Stomach (tissue), 9 donors: ENCODE data around the gene SH3RF2. TPM values are rescaled to one million over a fixed set of nuclear protein-coding genes. Genes with fewer than 3 reads are reported as not detected.

Experiments used
- DNase-seq, 2 donors: peaks; one replicate each; pipeline versions ENCODE4 v3.0.0 to v3.0.0-alpha.2; 2013 to 2019
- H3K27ac ChIP-seq, 5 donors: fragments of 200-600 bp in 4 of 5; sonication (generic) in 4 of 5; one replicate each; pipeline ENCODE4 v1.5.1; 2013 to 2019; ENCODE audit warnings: mild to moderate bottlenecking in 1 of 5, moderate library complexity in 1 of 5
- H3K27me3 ChIP-seq, 3 donors: fragments of 200-600 bp; sonication (generic); one replicate each; pipeline ENCODE4 v1.5.1; 2017 to 2019; ENCODE audit warnings: mixed run types in 1 of 3
- H3K36me3 ChIP-seq, 4 donors: fragments of 200-600 bp; sonication (generic); 1 replicate in 3 of 4; 2 replicates in 1 of 4; pipeline ENCODE4 v1.5.1; 2016 to 2019
- H3K4me1 ChIP-seq, 4 donors: fragments of 200-600 bp; sonication (generic); one replicate each; pipeline ENCODE4 v1.5.1; 2016 to 2019
- H3K4me3 ChIP-seq, 4 donors: fragments of 200-600 bp; sonication (generic) in 3 of 4; one replicate each; pipeline ENCODE4 v1.5.1; 2016 to 2019; ENCODE audit warnings: mild to moderate bottlenecking in 1 of 4
- H3K9me3 ChIP-seq, 4 donors: fragments of 200-600 bp; sonication (generic); one replicate each; pipeline ENCODE4 v1.5.1; 2016 to 2019
- EP300 ChIP-seq: sonication (generic); formaldehyde crosslinking; IDR thresholded peaks from one replicate; pipeline ENCODE4 v1.6.1; 2017; ENCODE audit warnings: antibody characterized with exemption
- POLR2A ChIP-seq, 4 donors: fragments of 450-650 bp; IDR thresholded peaks; one replicate each; pipeline ENCODE4 v1.6.1; 2016; ENCODE audit warnings: antibody characterized with exemption in 4 of 4, control low read depth in 2 of 4, mild to moderate bottlenecking in 1 of 4, moderate library complexity in 1 of 4
- POLR2AphosphoS5 ChIP-seq, 3 donors: sonication (generic); formaldehyde crosslinking; IDR thresholded peaks; one replicate each; pipeline ENCODE4 v1.6.1; 2016; ENCODE audit warnings: antibody characterized with exemption in 3 of 3
- WGBS, 5 donors: extraction: QIAGEN DNeasy Blood & Tissue Kit in 3 of 5; methylation state at CpG; one replicate each; pipeline versions ENCODE4 v1.1.5 to v1.1.7; 2013 to 2018; 5-methylcytosine and 5-hydroxymethylcytosine counted together
- intact Hi-C: fragments of 100-400 bp; cut with DNase I; formaldehyde crosslinking; loops from one replicate; pipeline ENCODE4 v1.15.1; 2023; ENCODE audit warnings: low total_unique reads
- polyA plus RNA-seq, 3 donors: library from polyadenylated mRNA; stranded (reverse); fragments of 200-250 nt; gene quantifications; one replicate each; pipeline ENCODE4 v1.2.3, GENCODE V29; 2013
- total RNA-seq, 5 donors: library from RNA; depleted of rRNA; stranded (reverse); fragments of >200 nt; gene quantifications; one replicate each; pipeline versions ENCODE4 v1.1.0 to v1.2.3, GENCODE V29; 2014 to 2016
- TF ChIP-seq, protein P1 (sequence below), 7 experiments: fragments of 450-650 bp in 4 of 7; fragments of 200-600 bp in 3 of 7; sonication (generic) in 3 of 7; IDR thresholded peaks; one replicate each; pipeline ENCODE4 v1.5.1; 2016 to 2019; ENCODE audit warnings: antibody characterized with exemption in 7 of 7, control low read depth in 2 of 7, mild to moderate bottlenecking in 1 of 7
- donor health status: healthy with polysubstance abuse.
- donor health status: Bipolar disorder and iron deficiency.
- donor health status: healthy.

Gene SH3RF2
- total and polyA plus RNA-seq, 8 donors: 20.8 to 62.0 (median 40.7) TPM

DNA sequence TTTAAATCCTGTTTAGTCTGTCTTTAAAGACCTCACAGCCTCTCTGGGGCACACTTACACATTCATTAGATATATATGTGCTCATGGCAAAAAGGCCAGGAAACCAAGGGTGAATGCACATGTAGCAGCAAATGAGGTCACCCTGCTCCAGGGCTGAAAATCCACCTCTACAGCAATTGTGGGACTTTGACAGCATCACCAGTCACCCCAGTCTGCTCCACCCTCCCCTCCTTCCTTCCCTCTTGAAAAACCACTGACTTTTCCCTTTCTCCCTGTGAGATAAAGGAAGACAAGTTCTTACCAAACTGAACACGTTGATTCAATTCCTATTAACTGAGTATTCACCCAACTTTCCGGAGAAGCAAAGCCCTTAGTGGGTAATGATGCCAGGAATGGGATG is 15.2 kb upstream of the SH3RF2 start:
- no peaks in the 10 kb centered on the region for H3K27me3 ChIP-seq
- 68 to 87% (median 82%) methylated on average over 2 of the region's 2 CpGs for WGBS, 5 donors
- H3K9me3 ChIP-seq: no peaks in the 10 kb centered on the region
- no peak overlapping the region for H3K4me3 ChIP-seq
- intact Hi-C loops: no loop called here
- peaks cover 0 to 9% (median 4%) of the 10 kb centered on the region in 4 donors for H3K4me1 ChIP-seq
- no peak for DNase-seq
- no peak overlapping the region for H3K27ac ChIP-seq
- TF ChIP-seq EP300: no peak
- no peak for TF ChIP-seq POLR2A (IDR thresholded peaks at IDR 0.05)
- TF ChIP-seq, protein P1, sequence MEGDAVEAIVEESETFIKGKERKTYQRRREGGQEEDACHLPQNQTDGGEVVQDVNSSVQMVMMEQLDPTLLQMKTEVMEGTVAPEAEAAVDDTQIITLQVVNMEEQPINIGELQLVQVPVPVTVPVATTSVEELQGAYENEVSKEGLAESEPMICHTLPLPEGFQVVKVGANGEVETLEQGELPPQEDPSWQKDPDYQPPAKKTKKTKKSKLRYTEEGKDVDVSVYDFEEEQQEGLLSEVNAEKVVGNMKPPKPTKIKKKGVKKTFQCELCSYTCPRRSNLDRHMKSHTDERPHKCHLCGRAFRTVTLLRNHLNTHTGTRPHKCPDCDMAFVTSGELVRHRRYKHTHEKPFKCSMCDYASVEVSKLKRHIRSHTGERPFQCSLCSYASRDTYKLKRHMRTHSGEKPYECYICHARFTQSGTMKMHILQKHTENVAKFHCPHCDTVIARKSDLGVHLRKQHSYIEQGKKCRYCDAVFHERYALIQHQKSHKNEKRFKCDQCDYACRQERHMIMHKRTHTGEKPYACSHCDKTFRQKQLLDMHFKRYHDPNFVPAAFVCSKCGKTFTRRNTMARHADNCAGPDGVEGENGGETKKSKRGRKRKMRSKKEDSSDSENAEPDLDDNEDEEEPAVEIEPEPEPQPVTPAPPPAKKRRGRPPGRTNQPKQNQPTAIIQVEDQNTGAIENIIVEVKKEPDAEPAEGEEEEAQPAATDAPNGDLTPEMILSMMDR (IDR thresholded peaks at IDR 0.05): no peak
- no peak for TF ChIP-seq POLR2AphosphoS5 (IDR thresholded peaks at IDR 0.05)
- H3K36me3 ChIP-seq: no peaks in the 10 kb centered on the region

- H3K4me3 ChIP-seq: no peak overlapping the region
- no peaks in the 10 kb centered on the region for H3K36me3 ChIP-seq
- intact Hi-C loops: no loop called here
- H3K9me3 ChIP-seq: no peaks in the 10 kb centered on the region
- TF ChIP-seq POLR2A (IDR thresholded peaks at IDR 0.05): no peak
- TF ChIP-seq, protein P1 (IDR thresholded peaks at IDR 0.05): no peak
- no peak for TF ChIP-seq EP300
- no peak for TF ChIP-seq POLR2AphosphoS5 (IDR thresholded peaks at IDR 0.05)
- no peaks in the 10 kb centered on the region for H3K27me3 ChIP-seq
- H3K4me1 ChIP-seq: peaks cover 0 to 9% (median 4%) of the 10 kb centered on the region in 4 donors
- no peak overlapping the region for H3K27ac ChIP-seq
- 82 to 92% (median 84%) methylated on average over 2 of the region's 2 CpGs for WGBS, 5 donors
- no peak for DNase-seq
Measured at GRCh38 chr5:145922059-145922458, 14.3 kb upstream of the SH3RF2 start.

DNA sequence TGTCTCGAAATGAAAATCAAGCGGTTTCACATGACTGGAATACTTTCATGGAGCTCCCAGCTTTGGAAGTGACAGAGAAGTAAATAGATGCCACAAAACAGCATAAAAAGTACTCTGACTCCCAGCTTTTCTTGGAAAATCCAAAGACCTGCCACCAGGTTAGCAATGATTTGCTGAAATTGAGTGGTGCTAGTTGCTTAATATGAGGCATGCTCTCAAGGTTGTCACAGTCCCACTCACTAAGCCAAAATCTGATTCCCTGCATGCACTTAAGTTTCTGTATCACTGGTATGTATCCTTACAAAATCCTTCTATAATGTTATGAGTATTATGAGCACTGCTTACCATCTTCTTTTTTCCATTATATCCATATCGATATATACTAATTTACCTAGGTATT is 13.0 kb upstream of the SH3RF2 start:
- Histone ChIP-seq H3K4me1 (peaks cover 0 to 9% (median 4%) of the 10 kb centered on the region in 4 donors), H3K9me3 (no peaks in the 10 kb centered on the region), H3K27ac (no peak overlapping the region), H3K27me3 (no peaks in the 10 kb centered on the region), H3K36me3 (no peaks in the 10 kb centered on the region), H3K4me3 (no peak overlapping the region)
- 94 to 98% (median 95%) methylated on average over 3 of the region's 3 CpGs for WGBS, 5 donors
- no peak for DNase-seq
- TF ChIP-seq POLR2A (IDR thresholded peaks at IDR 0.05) (no peak), POLR2AphosphoS5 (IDR thresholded peaks at IDR 0.05) (no peak), EP300 (no peak)
- TF ChIP-seq, protein P1 (IDR thresholded peaks at IDR 0.05): no peak
- intact Hi-C loops: no loop called here

GRCh38 chr5:145924849-145925248 is 11.5 kb upstream of the SH3RF2 start:
- TF ChIP-seq POLR2A (IDR thresholded peaks at IDR 0.05) (no peak), EP300 (no peak), POLR2AphosphoS5 (IDR thresholded peaks at IDR 0.05) (no peak)
- TF ChIP-seq, protein P1 (IDR thresholded peaks at IDR 0.05): no peak
- H3K27me3 ChIP-seq: no peaks in the 10 kb centered on the region
- WGBS, 5 donors: 71 to 97% (median 80%) methylated on average over 1 of the region's 1 CpG
- no peak overlapping the region for H3K4me3 ChIP-seq
- H3K4me1 ChIP-seq: peaks cover 0 to 9% (median 4%) of the 10 kb centered on the region in 4 donors
- H3K36me3 ChIP-seq: no peaks in the 10 kb centered on the region
- DNase-seq: no peak
- H3K9me3 ChIP-seq: no peaks in the 10 kb centered on the region
- intact Hi-C loops: no loop called here
- H3K27ac ChIP-seq: no peak overlapping the region
